Right atrium auricular region (tissue), 2 donors: Measurements from ENCODE around the gene RBM26. TPM values are rescaled to one million over a fixed set of nuclear protein-coding genes. Genes with fewer than 3 reads are reported as not detected.

ENCODE experiments used
- DNase-seq: peaks from one replicate; pipeline ENCODE4 v3.0.0-alpha.2; 2019; ENCODE audit warnings: low spot score
- H3K27ac ChIP-seq, 2 donors: fragments of 200-600 bp; sonication (generic); 1 replicate in 1 of 2; 2 replicates in 1 of 2; pipeline ENCODE4 v1.5.1; 2016 to 2019
- H3K27me3 ChIP-seq, 2 donors: fragments of 200-600 bp; sonication (generic); one replicate each; pipeline versions ENCODE4 v1.5.1 to v1.6.0; 2017 to 2019
- H3K36me3 ChIP-seq: fragments of 200-600 bp; sonication (generic); one replicate; pipeline ENCODE4 v1.5.1; 2016
- H3K4me1 ChIP-seq, 2 donors: fragments of 200-600 bp; sonication (generic); one replicate each; pipeline versions ENCODE4 v1.5.1 to v1.6.0; 2017 to 2019
- H3K4me3 ChIP-seq, 2 donors: fragments of 200-600 bp; sonication (generic); 1 replicate in 1 of 2; 2 replicates in 1 of 2; pipeline ENCODE4 v1.5.1; 2017 to 2019; ENCODE audit warnings: mild to moderate bottlenecking in 1 of 2, moderate library complexity in 1 of 2
- H3K9me3 ChIP-seq, 2 donors: fragments of 200-600 bp; sonication (generic); one replicate each; pipeline ENCODE4 v1.5.1; 2019
- CTCF ChIP-seq, 2 donors: fragments of 200-600 bp; sonication (generic); IDR thresholded peaks; one replicate each; pipeline ENCODE4 v1.5.1; 2019; ENCODE audit warnings: antibody characterized with exemption in 2 of 2
- total RNA-seq, 2 donors: library from RNA; depleted of rRNA; stranded (reverse); fragments of >200 nt; gene quantifications; one replicate each; pipeline ENCODE4 v1.1.0, GENCODE V29; 2016

Gene RBM26
- total RNA-seq, 2 donors from 2014 or later: 19.0 to 19.1 TPM

- H3K9me3 ChIP-seq: no peaks in the 10 kb centered on the region
- DNase-seq: no peak
- H3K36me3 ChIP-seq: no peaks in the 10 kb centered on the region
- no peak overlapping the region for H3K27ac ChIP-seq
- no peak for TF ChIP-seq CTCF (IDR thresholded peaks at IDR 0.05)
- H3K27me3 ChIP-seq: no peaks in the 10 kb centered on the region
- H3K4me1 ChIP-seq: no peaks in the 10 kb centered on the region
- H3K4me3 ChIP-seq: no peak overlapping the region
Measured at GRCh38 chr13:79417741-79418140, 11.7 kb upstream of the RBM26 start.

GRCh38 chr13:79413521-79413920 lies 7.5 kb upstream of the RBM26 start:
- Histone ChIP-seq H3K4me1 (no peaks in the 10 kb centered on the region), H3K27me3 (no peaks in the 10 kb centered on the region), H3K27ac (no peak overlapping the region), H3K4me3 (no peak overlapping the region), H3K36me3 (no peaks in the 10 kb centered on the region), H3K9me3 (no peaks in the 10 kb centered on the region)
- no peak for TF ChIP-seq CTCF (IDR thresholded peaks at IDR 0.05)
- DNase-seq: no peak

- Histone ChIP-seq H3K4me3 (no peak overlapping the region), H3K9me3 (no peaks in the 10 kb centered on the region), H3K27me3 (no peaks in the 10 kb centered on the region), H3K4me1 (peaks cover 0 to 13% of the 10 kb centered on the region in 2 donors), H3K27ac (no peak overlapping the region), H3K36me3 (no peaks in the 10 kb centered on the region)
- DNase-seq: no peak
- TF ChIP-seq CTCF (IDR thresholded peaks at IDR 0.05): no peak
Measured at GRCh38 chr13:79409828-79410227, 3.8 kb upstream of the RBM26 start.

GRCh38 chr13:79407349-79407979 lies 1.4 kb upstream of the RBM26 start:
- Histone ChIP-seq H3K4me3 (no peak overlapping the region), H3K27me3 (no peaks in the 10 kb centered on the region), H3K27ac (no peak overlapping the region), H3K9me3 (no peaks in the 10 kb centered on the region), H3K36me3 (no peaks in the 10 kb centered on the region), H3K4me1 (peaks cover 0 to 37% of the 10 kb centered on the region in 2 donors)
- no peak for TF ChIP-seq CTCF (IDR thresholded peaks at IDR 0.05)
- DNase-seq: no peak

- H3K4me3 ChIP-seq: peak overlapping the region; percentile 80 to 87
- no peak for DNase-seq
- peaks cover 0 to 42% of the 10 kb centered on the region in 2 donors for H3K4me1 ChIP-seq
- no peak for TF ChIP-seq CTCF (IDR thresholded peaks at IDR 0.05)
- H3K27ac ChIP-seq: peak overlapping the region; percentile 95 to 96
- no peaks in the 10 kb centered on the region for H3K9me3 ChIP-seq
- H3K27me3 ChIP-seq: no peaks in the 10 kb centered on the region
- H3K36me3 ChIP-seq: no peaks in the 10 kb centered on the region
Measured at GRCh38 chr13:79406597-79406908, 498 bp upstream of the RBM26 start.

GRCh38 chr13:79405501-79405830 lies 589 bp downstream of the RBM26 start:
- peak overlapping the region; percentile 80 to 87 for H3K4me3 ChIP-seq
- H3K27me3 ChIP-seq: no peaks in the 10 kb centered on the region
- H3K4me1 ChIP-seq: peaks cover 0 to 44% of the 10 kb centered on the region in 2 donors
- H3K9me3 ChIP-seq: no peaks in the 10 kb centered on the region
- no peaks in the 10 kb centered on the region for H3K36me3 ChIP-seq
- no peak for TF ChIP-seq CTCF (IDR thresholded peaks at IDR 0.05)
- peak overlapping the region; percentile 95 to 96 for H3K27ac ChIP-seq
- no peak for DNase-seq
